GM19397 (cell line): Measurements from ENCODE around the gene RPP38.

Experiments used
- ATAC-seq: cut with Tn5 transposase; IDR thresholded peaks from one replicate; pipeline ENCODE4 v1.9.1; 2021; ENCODE audit warnings: mild to moderate bottlenecking, moderate library complexity; ENCODE audit not compliant: unreplicated experiment

The RPP38 gene

GRCh38 chr10:15106352-15107013, 9.3 kb downstream of the RPP38 start:
- ATAC-seq, result peak; percentile 66

- no peak for ATAC-seq
Observed at GRCh38 chr10:15112657-15113056, 15.5 kb downstream of the RPP38 start.

- no peak for ATAC-seq
Observed at GRCh38 chr10:15113766-15114165, 16.6 kb downstream of the RPP38 start.

- no peak for ATAC-seq
Observed at GRCh38 chr10:15116225-15116624, 19.1 kb downstream of the RPP38 start.

GRCh38 chr10:15118615-15119014, 21.5 kb downstream of the RPP38 start:
- ATAC-seq, result no peak

- no peak for ATAC-seq
Observed at GRCh38 chr10:15120523-15120922, 23.4 kb downstream of the RPP38 start.

- ATAC-seq, result no peak
Observed at GRCh38 chr10:15121707-15122106, 24.6 kb downstream of the RPP38 start.

GRCh38 chr10:15122477-15123030, 25.4 kb downstream of the RPP38 start:
- ATAC-seq, result peak; percentile 86

- no peak for ATAC-seq
Observed at GRCh38 chr10:15123749-15124184, 26.6 kb downstream of the RPP38 start.

- ATAC-seq, result no peak
Observed at GRCh38 chr10:15124190-15124589, 27.0 kb downstream of the RPP38 start.

GRCh38 chr10:15124908-15125307, 27.8 kb downstream of the RPP38 start:
- no peak for ATAC-seq

GRCh38 chr10:15131330-15131729, 34.2 kb downstream of the RPP38 start:
- ATAC-seq, result no peak

- ATAC-seq, result no peak
Observed at GRCh38 chr10:15136129-15137035, 39.2 kb downstream of the RPP38 start.

GRCh38 chr10:15137036-15137359, 39.8 kb downstream of the RPP38 start:
- no peak for ATAC-seq

- no peak for ATAC-seq
Observed at GRCh38 chr10:15137636-15138035, 40.5 kb downstream of the RPP38 start.

GRCh38 chr10:15140698-15141097, 43.5 kb downstream of the RPP38 start:
- no peak for ATAC-seq

GRCh38 chr10:15141136-15142054, 44.2 kb downstream of the RPP38 start:
- peak; percentile 89 for ATAC-seq

- no peak for ATAC-seq
Observed at GRCh38 chr10:15144788-15145187, 47.6 kb downstream of the RPP38 start.

- ATAC-seq, result no peak
Observed at GRCh38 chr10:15146366-15146765, 49.2 kb downstream of the RPP38 start.

GRCh38 chr10:15147594-15148392, 50.6 kb downstream of the RPP38 start:
- ATAC-seq, result no peak
